Esophagus muscularis mucosa (tissue), 3 donors: ENCODE data around the gene CACNA2D3.

Experiments
- POLR2AphosphoS5 ChIP-seq, 2 donors: sonication (generic); formaldehyde crosslinking; IDR thresholded peaks; one replicate each; pipeline ENCODE4 v1.6.1; 2017; ENCODE audit warnings: antibody characterized with exemption in 2 of 2
- TF ChIP-seq, protein P1 (sequence below), 3 experiments: fragments of 200-600 bp in 2 of 3; fragments of 450-650 bp in 1 of 3; sonication (generic) in 2 of 3; IDR thresholded peaks; one replicate each; pipeline ENCODE4 v1.5.1; 2017 to 2019; ENCODE audit warnings: antibody characterized with exemption in 3 of 3, mild to moderate bottlenecking in 2 of 3, moderate library complexity in 1 of 3

DNA sequence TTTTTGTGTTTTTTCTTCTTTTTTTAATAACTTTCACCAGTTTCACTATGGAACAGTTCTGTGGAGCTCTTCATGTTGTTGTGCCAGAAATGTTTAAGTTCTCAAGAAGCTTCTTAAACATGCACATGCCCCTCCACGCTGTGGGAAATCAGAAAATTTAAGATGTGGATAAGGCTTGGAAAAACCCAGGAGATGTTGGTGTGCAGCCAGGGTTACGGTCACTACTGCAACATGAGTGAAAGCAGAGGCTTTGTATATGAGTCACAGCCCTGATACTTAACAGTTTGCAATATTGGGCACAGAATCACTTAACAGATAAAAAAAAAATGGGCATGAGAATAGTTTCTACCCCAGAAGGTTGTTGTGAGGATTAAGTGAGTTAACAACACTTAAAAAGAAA lies 405.6 kb downstream of the CACNA2D3 start:
- TF ChIP-seq, protein P1, sequence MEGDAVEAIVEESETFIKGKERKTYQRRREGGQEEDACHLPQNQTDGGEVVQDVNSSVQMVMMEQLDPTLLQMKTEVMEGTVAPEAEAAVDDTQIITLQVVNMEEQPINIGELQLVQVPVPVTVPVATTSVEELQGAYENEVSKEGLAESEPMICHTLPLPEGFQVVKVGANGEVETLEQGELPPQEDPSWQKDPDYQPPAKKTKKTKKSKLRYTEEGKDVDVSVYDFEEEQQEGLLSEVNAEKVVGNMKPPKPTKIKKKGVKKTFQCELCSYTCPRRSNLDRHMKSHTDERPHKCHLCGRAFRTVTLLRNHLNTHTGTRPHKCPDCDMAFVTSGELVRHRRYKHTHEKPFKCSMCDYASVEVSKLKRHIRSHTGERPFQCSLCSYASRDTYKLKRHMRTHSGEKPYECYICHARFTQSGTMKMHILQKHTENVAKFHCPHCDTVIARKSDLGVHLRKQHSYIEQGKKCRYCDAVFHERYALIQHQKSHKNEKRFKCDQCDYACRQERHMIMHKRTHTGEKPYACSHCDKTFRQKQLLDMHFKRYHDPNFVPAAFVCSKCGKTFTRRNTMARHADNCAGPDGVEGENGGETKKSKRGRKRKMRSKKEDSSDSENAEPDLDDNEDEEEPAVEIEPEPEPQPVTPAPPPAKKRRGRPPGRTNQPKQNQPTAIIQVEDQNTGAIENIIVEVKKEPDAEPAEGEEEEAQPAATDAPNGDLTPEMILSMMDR (IDR thresholded peaks at IDR 0.05), result no peak
- no peak for TF ChIP-seq POLR2AphosphoS5 (IDR thresholded peaks at IDR 0.05)
